ENCODE data around the gene NTM.

The NTM gene

GRCh38 chr11:131770801-131771200, 400.4 kb downstream of the NTM start:
- H3K9ac ChIP-seq (ENCODE audit: low read length): peak overlapping the region; percentile 10
- peaks cover 0 to 26% of the 10 kb centered on the region in 2 experiments for H3K27me3 ChIP-seq (ENCODE audit: control insufficient read depth in 1 of 2, insufficient read depth in 1 of 2, low read length in 2 of 2)
- H3K27ac ChIP-seq (ENCODE audit: low read length, poor library complexity, severe bottlenecking): no peak overlapping the region
- no peak overlapping the region for H2BK12ac ChIP-seq (ENCODE audit: low read length in 2 of 2)
- WGBS: 34% methylated on average over 5 of the region's 5 CpGs
- H2BK5ac ChIP-seq (ENCODE audit: low read depth, low read length, poor library complexity, severe bottlenecking): no peak overlapping the region
- H3K9me3 ChIP-seq (ENCODE audit: control insufficient read depth, low read length): no peaks in the 10 kb centered on the region
- no peaks in the 10 kb centered on the region for H3K79me1 ChIP-seq (replicated peaks; ENCODE audit: low read length, poor library complexity, severe bottlenecking)
- H3K14ac ChIP-seq (ENCODE audit: low read length in 2 of 2): no peak overlapping the region
- no peak overlapping the region for H2BK15ac ChIP-seq (ENCODE audit: low read depth, poor library complexity, severe bottlenecking)
- no peak overlapping the region for H4K91ac ChIP-seq (ENCODE audit: low read length)
- no peak overlapping the region for H3K4me3 ChIP-seq (ENCODE audit: insufficient read depth in 1 of 2, low read depth in 1 of 2, low read length in 2 of 2)
- H3K18ac ChIP-seq (ENCODE audit: low read depth in 1 of 2, low read length in 2 of 2): no peak overlapping the region
- no peak overlapping the region for H2AFZ ChIP-seq (ENCODE audit: low read depth, low read length)
- peak; percentile 14 for DNase-seq
- H2BK120ac ChIP-seq (ENCODE audit: low read depth, low read length): no peak overlapping the region
- no peaks in the 10 kb centered on the region for H3K4me1 ChIP-seq (ENCODE audit: control insufficient read depth, insufficient read depth, low read depth, low read length)
- H3K4me2 ChIP-seq (ENCODE audit: low read length, poor library complexity, severe bottlenecking): no peak overlapping the region
- H4K8ac ChIP-seq (ENCODE audit: low read length): no peak overlapping the region
- no peak overlapping the region for H3K4ac ChIP-seq (ENCODE audit: low read depth in 1 of 2, low read length in 2 of 2)
- no peaks in the 10 kb centered on the region for H3K36me3 ChIP-seq (ENCODE audit: control insufficient read depth in 1 of 2, insufficient read depth in 2 of 2, low read depth in 1 of 2, low read length in 2 of 2)
- H2AK5ac ChIP-seq (ENCODE audit: low read length, severe bottlenecking): no peak overlapping the region
- no peak overlapping the region for H3K23ac ChIP-seq (ENCODE audit: low read length in 2 of 2)

DNA sequence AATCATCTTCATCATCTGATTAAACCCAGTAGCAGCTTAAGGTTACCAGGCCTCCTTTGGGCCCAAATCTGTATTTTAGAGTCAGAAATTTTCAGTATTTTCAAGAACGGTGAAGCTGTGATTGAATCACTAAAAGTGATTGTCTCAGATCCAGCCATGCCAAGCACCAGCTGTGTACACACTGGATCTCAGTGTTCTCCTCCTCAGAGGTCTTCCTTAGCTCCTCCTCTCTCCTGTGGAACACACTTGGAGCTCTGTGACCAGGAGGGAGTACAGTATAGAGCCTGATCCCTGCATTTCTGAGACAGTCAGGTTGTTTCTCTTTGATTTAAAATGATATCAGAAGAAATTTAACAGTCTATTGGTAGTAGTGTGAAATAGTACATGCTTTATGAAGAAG, 401.1 kb downstream of the NTM start:
- Histone ChIP-seq H2BK120ac (ENCODE audit: low read depth, low read length) (no peak overlapping the region), H3K27ac (ENCODE audit: low read length, poor library complexity, severe bottlenecking) (no peak overlapping the region), H3K4me3 (ENCODE audit: insufficient read depth in 1 of 2, low read depth in 1 of 2, low read length in 2 of 2) (no peak overlapping the region), H3K18ac (ENCODE audit: low read depth in 1 of 2, low read length in 2 of 2) (no peak overlapping the region), H2AK5ac (ENCODE audit: low read length, severe bottlenecking) (no peak overlapping the region), H3K4me2 (ENCODE audit: low read length, poor library complexity, severe bottlenecking) (no peak overlapping the region), H3K4me1 (ENCODE audit: control insufficient read depth, insufficient read depth, low read depth, low read length) (no peaks in the 10 kb centered on the region), H2BK12ac (ENCODE audit: low read length in 2 of 2) (no peak overlapping the region), H3K4ac (ENCODE audit: low read depth in 1 of 2, low read length in 2 of 2) (no peak overlapping the region), H3K14ac (ENCODE audit: low read length in 2 of 2) (no peak overlapping the region), H4K91ac (ENCODE audit: low read length) (no peak overlapping the region), H2AFZ (ENCODE audit: low read depth, low read length) (no peak overlapping the region), H3K23ac (ENCODE audit: low read length in 2 of 2) (no peak overlapping the region), H3K9me3 (ENCODE audit: control insufficient read depth, low read length) (no peaks in the 10 kb centered on the region), H4K8ac (ENCODE audit: low read length) (no peak overlapping the region), H3K79me1 (replicated peaks; ENCODE audit: low read length, poor library complexity, severe bottlenecking) (no peaks in the 10 kb centered on the region), H2BK15ac (ENCODE audit: low read depth, poor library complexity, severe bottlenecking) (no peak overlapping the region), H3K36me3 (ENCODE audit: control insufficient read depth in 1 of 2, insufficient read depth in 2 of 2, low read depth in 1 of 2, low read length in 2 of 2) (no peaks in the 10 kb centered on the region), H3K27me3 (ENCODE audit: control insufficient read depth in 1 of 2, insufficient read depth in 1 of 2, low read length in 2 of 2) (peaks cover 0 to 27% of the 10 kb centered on the region in 2 experiments), H3K9ac (ENCODE audit: low read length) (no peak overlapping the region), H2BK5ac (ENCODE audit: low read depth, low read length, poor library complexity, severe bottlenecking) (no peak overlapping the region)
- 88% methylated on average over 1 of the region's 1 CpG for WGBS
- no peak for DNase-seq

DNA sequence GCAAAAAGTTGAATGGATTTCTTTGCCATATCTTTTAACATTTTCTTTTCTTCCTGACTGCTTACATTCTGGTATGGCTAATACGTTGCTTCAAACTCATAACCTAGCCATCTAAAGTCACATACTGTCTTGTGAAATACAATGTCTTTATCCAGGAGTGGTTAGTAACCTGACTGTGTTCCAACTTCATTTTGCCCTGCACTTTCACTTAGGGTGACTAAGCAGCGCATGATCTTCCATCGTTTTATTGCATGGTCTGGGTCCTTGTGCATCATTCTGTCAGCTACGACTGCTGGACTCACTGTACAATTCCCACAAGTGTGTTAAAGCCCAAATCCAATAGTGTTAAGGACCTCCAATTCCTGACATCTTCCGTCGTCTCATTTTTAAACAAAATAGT, 403.2 kb downstream of the NTM start:
- H3K27ac ChIP-seq (ENCODE audit: low read length, poor library complexity, severe bottlenecking): no peak overlapping the region
- no peak overlapping the region for H3K4me2 ChIP-seq (ENCODE audit: low read length, poor library complexity, severe bottlenecking)
- H3K4me3 ChIP-seq (ENCODE audit: insufficient read depth in 1 of 2, low read depth in 1 of 2, low read length in 2 of 2): no peak overlapping the region
- H2BK5ac ChIP-seq (ENCODE audit: low read depth, low read length, poor library complexity, severe bottlenecking): no peak overlapping the region
- H2AK5ac ChIP-seq (ENCODE audit: low read length, severe bottlenecking): no peak overlapping the region
- H3K9me3 ChIP-seq (ENCODE audit: control insufficient read depth, low read length): no peaks in the 10 kb centered on the region
- no peaks in the 10 kb centered on the region for H3K79me1 ChIP-seq (replicated peaks; ENCODE audit: low read length, poor library complexity, severe bottlenecking)
- no peak overlapping the region for H2BK12ac ChIP-seq (ENCODE audit: low read length in 2 of 2)
- no peak overlapping the region for H2BK120ac ChIP-seq (ENCODE audit: low read depth, low read length)
- no peak overlapping the region for H3K4ac ChIP-seq (ENCODE audit: low read depth in 1 of 2, low read length in 2 of 2)
- H3K23ac ChIP-seq (ENCODE audit: low read length in 2 of 2): no peak overlapping the region
- no peak overlapping the region for H4K91ac ChIP-seq (ENCODE audit: low read length)
- H3K36me3 ChIP-seq (ENCODE audit: control insufficient read depth in 1 of 2, insufficient read depth in 2 of 2, low read depth in 1 of 2, low read length in 2 of 2): no peaks in the 10 kb centered on the region
- no peak overlapping the region for H4K8ac ChIP-seq (ENCODE audit: low read length)
- WGBS: 91% methylated on average over 6 of the region's 6 CpGs
- no peaks in the 10 kb centered on the region for H3K4me1 ChIP-seq (ENCODE audit: control insufficient read depth, insufficient read depth, low read depth, low read length)
- H3K27me3 ChIP-seq (ENCODE audit: control insufficient read depth in 1 of 2, insufficient read depth in 1 of 2, low read length in 2 of 2): peaks cover 0 to 31% of the 10 kb centered on the region in 2 experiments
- no peak overlapping the region for H2BK15ac ChIP-seq (ENCODE audit: low read depth, poor library complexity, severe bottlenecking)
- H2AFZ ChIP-seq (ENCODE audit: low read depth, low read length): no peak overlapping the region
- no peak overlapping the region for H3K14ac ChIP-seq (ENCODE audit: low read length in 2 of 2)
- H3K9ac ChIP-seq (ENCODE audit: low read length): no peak overlapping the region
- no peak overlapping the region for H3K18ac ChIP-seq (ENCODE audit: low read depth in 1 of 2, low read length in 2 of 2)
- DNase-seq: no peak

DNA sequence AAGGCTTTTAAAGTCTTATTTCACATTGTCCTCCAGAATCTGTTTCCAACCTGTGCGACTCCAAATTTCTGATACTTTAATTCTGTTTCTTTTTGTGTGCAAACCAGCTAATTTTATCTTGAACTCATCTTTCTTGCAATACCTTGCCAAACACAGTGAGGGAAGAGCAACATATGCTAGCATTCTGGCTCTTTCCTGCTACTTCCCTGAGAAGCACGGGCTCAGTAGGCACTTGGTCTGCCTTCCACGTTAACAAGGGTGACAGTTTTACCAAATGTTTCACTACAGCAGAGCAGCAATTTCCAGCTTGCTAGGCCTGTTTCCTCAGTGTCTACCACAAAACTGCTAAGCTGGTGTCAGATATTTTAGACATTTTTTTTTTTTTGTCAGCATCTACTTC, 405.8 kb downstream of the NTM start:
- Histone ChIP-seq H3K36me3 (ENCODE audit: control insufficient read depth in 1 of 2, insufficient read depth in 2 of 2, low read depth in 1 of 2, low read length in 2 of 2) (no peaks in the 10 kb centered on the region), H3K79me1 (replicated peaks; ENCODE audit: low read length, poor library complexity, severe bottlenecking) (no peaks in the 10 kb centered on the region), H2BK15ac (ENCODE audit: low read depth, poor library complexity, severe bottlenecking) (no peak overlapping the region), H2AFZ (ENCODE audit: low read depth, low read length) (no peak overlapping the region), H3K4ac (ENCODE audit: low read depth in 1 of 2, low read length in 2 of 2) (no peak overlapping the region), H4K91ac (ENCODE audit: low read length) (no peak overlapping the region), H2BK5ac (ENCODE audit: low read depth, low read length, poor library complexity, severe bottlenecking) (no peak overlapping the region), H2AK5ac (ENCODE audit: low read length, severe bottlenecking) (no peak overlapping the region), H3K4me2 (ENCODE audit: low read length, poor library complexity, severe bottlenecking) (no peak overlapping the region), H3K9ac (ENCODE audit: low read length) (no peak overlapping the region), H3K18ac (ENCODE audit: low read depth in 1 of 2, low read length in 2 of 2) (no peak overlapping the region), H3K9me3 (ENCODE audit: control insufficient read depth, low read length) (no peaks in the 10 kb centered on the region), H3K4me3 (ENCODE audit: insufficient read depth in 1 of 2, low read depth in 1 of 2, low read length in 2 of 2) (no peak overlapping the region), H2BK12ac (ENCODE audit: low read length in 2 of 2) (no peak overlapping the region), H3K23ac (ENCODE audit: low read length in 2 of 2) (no peak overlapping the region), H3K14ac (ENCODE audit: low read length in 2 of 2) (no peak overlapping the region), H2BK120ac (ENCODE audit: low read depth, low read length) (no peak overlapping the region), H4K8ac (ENCODE audit: low read length) (no peak overlapping the region), H3K27ac (ENCODE audit: low read length, poor library complexity, severe bottlenecking) (no peak overlapping the region), H3K4me1 (ENCODE audit: control insufficient read depth, insufficient read depth, low read depth, low read length) (no peaks in the 10 kb centered on the region), H3K27me3 (ENCODE audit: control insufficient read depth in 1 of 2, insufficient read depth in 1 of 2, low read length in 2 of 2) (peaks cover 5 to 23% of the 10 kb centered on the region in 2 experiments)
- DNase-seq: no peak
- WGBS: 79% methylated on average over 3 of the region's 3 CpGs

Data from mesenchymal stem cell (in vitro differentiated cells and primary cell).